Aorta (tissue), 5 donors: Measurements from ENCODE around the gene POLN. TPM values are rescaled to one million over a fixed set of nuclear protein-coding genes. Genes with fewer than 3 reads are reported as not detected.

Experiments used
- ATAC-seq: fragments of 200-7000 bp; cut with Tn5 transposase; one replicate; pipeline ENCODE4 v1.9.1; 2022; ENCODE audit warnings: moderate library complexity; ENCODE audit not compliant: low FRiP score
- DNase-seq, 2 donors: peaks; one replicate each; pipeline ENCODE4 v3.0.0-alpha.2; 2020
- H3K27ac ChIP-seq, 2 donors: one replicate each; pipeline ENCODE4 v1.5.1; 2013; ENCODE audit warnings: low read length in 2 of 2, mild to moderate bottlenecking in 2 of 2, moderate library complexity in 2 of 2, control low read depth in 1 of 2, inconsistent platforms in 1 of 2, low read depth in 1 of 2
- H3K27me3 ChIP-seq, 2 donors: one replicate each; pipeline ENCODE4 v1.6.1; 2013; ENCODE audit warnings: control low read depth in 1 of 2, low read length in 1 of 2, mild to moderate bottlenecking in 1 of 2, moderate library complexity in 1 of 2; ENCODE audit not compliant: insufficient read depth in 2 of 2, control insufficient read depth in 1 of 2
- H3K36me3 ChIP-seq, 2 donors: one replicate each; pipeline ENCODE4 v1.6.1; 2013; ENCODE audit warnings: control low read depth in 1 of 2, low read length in 1 of 2, mild to moderate bottlenecking in 1 of 2; ENCODE audit not compliant: insufficient read depth in 2 of 2, control insufficient read depth in 1 of 2
- H3K4me1 ChIP-seq, 2 donors: one replicate each; pipeline ENCODE4 v1.6.1; 2013; ENCODE audit warnings: low read length in 2 of 2, control low read depth in 1 of 2, mild to moderate bottlenecking in 1 of 2, moderate library complexity in 1 of 2; ENCODE audit not compliant: insufficient read depth in 2 of 2, control insufficient read depth in 1 of 2
- H3K4me3 ChIP-seq, 2 donors: one replicate each; pipeline ENCODE4 v1.5.1; 2013; ENCODE audit warnings: low read length in 2 of 2, control low read depth in 1 of 2, mild to moderate bottlenecking in 1 of 2
- H3K9me3 ChIP-seq: one replicate; pipeline ENCODE4 v1.6.1; 2013; ENCODE audit warnings: mild to moderate bottlenecking, low read length; ENCODE audit not compliant: control insufficient read depth
- WGBS, 2 donors: extraction: QIAGEN DNeasy Blood & Tissue Kit; methylation state at CpG; one replicate each; pipeline ENCODE4 v1.1.7; 2013; 5-methylcytosine and 5-hydroxymethylcytosine counted together
- intact Hi-C, 2 donors: fragments of 100-400 bp; cut with DNase I; formaldehyde crosslinking; loops; one replicate each; pipeline versions ENCODE4 v1.14.2 to v1.15.0; 2022
- long read RNA-seq, 2 donors: library from polyadenylated mRNA; unstranded; transcript quantifications; one replicate each; pipeline ENCODE4 v2.0.0, GENCODE V29; 2020 to 2021
- polyA plus RNA-seq, 2 donors: library from polyadenylated mRNA; stranded (reverse); fragments of 200-250 nt; gene quantifications; one replicate each; pipeline ENCODE4 v1.2.3, GENCODE V29; 2013
- total RNA-seq, 2 donors: library from RNA; stranded (reverse); fragmentation: NEBNext Ultra II Directional; extraction: Animal tissue kit (Norgen Biotek cat#: 25700); gene quantifications; one replicate each; pipeline ENCODE4 v1.2.1, GENCODE V29; 2021
- donor health status: healthy with polysubstance abuse.
- donor health status: Bipolar disorder and iron deficiency.
- donor health status: DM: no; HTN: no; CAD: no.
- donor health status: DM: no; HTN: no; CAD: no.
- donor health status: DM: yes; HTN: yes; CAD: no.

The POLN gene
- total RNA-seq = 1 to 10 TPM; 3.2 to 6.6 TPM
- polyA plus RNA-seq = 1 to 10 TPM in 1 of 2 donors, not detected in 1; 7.0 TPM
- long read RNA-seq, donor 1, partial matches to known transcripts = 0 of 2 reads
- long read RNA-seq, donor 1, other reads (novel, unspliced or antisense) = 2 of 2 reads
- long read RNA-seq, donor 2, partial matches to known transcripts = 1 of 1 reads
- long read RNA-seq, donor 2, other reads (novel, unspliced or antisense) = 0 of 1 reads

- intact Hi-C loops = loop anchor here (1.0 to 10.0 kb wide), 3 partner anchors 21 to 293 kb away; partner anchors contain the start of genes FAM193A (in 1 of the 2) and MXD4 (in 1 of the 2)
- Histone ChIP-seq H3K4me1 (peaks cover 0 to 3% of the 10 kb centered on the region in 2 donors), H3K9me3 (no peaks in the 10 kb centered on the region), H3K4me3 (peak within 1 kb of the TSS; percentile 58 to 66), H3K27ac (peak within 1 kb of the TSS in 1 of 2 donors; percentile 22), H3K27me3 (no peaks in the 10 kb centered on the region), H3K36me3 (no peaks in the 10 kb centered on the region)
- WGBS, 2 donors = 0% methylated on average over 85 to 88 of the region's 88 CpGs
- DNase-seq (peak; percentile 99 to 100), ATAC-seq (peak; percentile 99)
Measured at GRCh38 chr4:2241410-2242353, at the start of gene POLN, which contains the start of gene HAUS3. TSS of gene POLN (minus strand) at chr4:2242121. CDS start at chr4:2229231, 12,890 bp downstream. TSS of gene HAUS3 (minus strand) at chr4:2242121. CDS start at chr4:2240946, 1,175 bp downstream.

GRCh38 chr4:2290974-2291704, 49.2 kb upstream of the POLN start:
- 87% methylated on average over 24 of the region's 24 CpGs for WGBS, 2 donors
- no peaks in the 10 kb centered on the region for H3K9me3 ChIP-seq
- intact Hi-C loops = no loop called here
- H3K36me3 ChIP-seq = no peaks in the 10 kb centered on the region
- no peak overlapping the region for H3K4me3 ChIP-seq
- H3K27ac ChIP-seq = no peak overlapping the region
- no peaks in the 10 kb centered on the region for H3K27me3 ChIP-seq
- ATAC-seq (no peak), DNase-seq (peak in 1 of 2 donors; percentile 68)
- H3K4me1 ChIP-seq = no peaks in the 10 kb centered on the region

- intact Hi-C loops = no loop called here
- Histone ChIP-seq H3K4me3 (no peak overlapping the region), H3K4me1 (no peaks in the 10 kb centered on the region), H3K36me3 (no peaks in the 10 kb centered on the region), H3K27ac (no peak overlapping the region), H3K9me3 (no peaks in the 10 kb centered on the region), H3K27me3 (no peaks in the 10 kb centered on the region)
- 93% methylated on average over 9 of the region's 9 CpGs for WGBS, 2 donors
- DNase-seq (peak in 1 of 2 donors; percentile 68), ATAC-seq (no peak)
Measured at GRCh38 chr4:2290488-2290887, 48.6 kb upstream of the POLN start.

GRCh38 chr4:2289955-2290333, 48.0 kb upstream of the POLN start:
- ATAC-seq (no peak), DNase-seq (peak in 1 of 2 donors; percentile 66)
- H3K4me3 ChIP-seq = no peak overlapping the region
- H3K4me1 ChIP-seq = no peaks in the 10 kb centered on the region
- no peaks in the 10 kb centered on the region for H3K36me3 ChIP-seq
- H3K27ac ChIP-seq = no peak overlapping the region
- no peaks in the 10 kb centered on the region for H3K27me3 ChIP-seq
- intact Hi-C loops = no loop called here
- no peaks in the 10 kb centered on the region for H3K9me3 ChIP-seq
- WGBS, 2 donors = 85 to 90% methylated on average over 11 of the region's 11 CpGs

GRCh38 chr4:2289311-2289954, 47.5 kb upstream of the POLN start:
- Histone ChIP-seq H3K4me1 (no peaks in the 10 kb centered on the region), H3K27me3 (no peaks in the 10 kb centered on the region), H3K27ac (no peak overlapping the region), H3K9me3 (no peaks in the 10 kb centered on the region), H3K36me3 (no peaks in the 10 kb centered on the region), H3K4me3 (no peak overlapping the region)
- WGBS, 2 donors = 89 to 92% methylated on average over 14 of the region's 14 CpGs
- no peak for ATAC-seq
- peak in 1 of 2 donors; percentile 55 for DNase-seq
- intact Hi-C loops = no loop called here

GRCh38 chr4:2288051-2288541, 46.2 kb upstream of the POLN start:
- no peak for ATAC-seq
- H3K27me3 ChIP-seq = no peaks in the 10 kb centered on the region
- H3K36me3 ChIP-seq = no peaks in the 10 kb centered on the region
- 93 to 97% methylated on average over 7 to 10 of the region's 10 CpGs for WGBS, 2 donors
- H3K4me3 ChIP-seq = no peak overlapping the region
- peak; percentile 43 to 62 for DNase-seq
- no peak overlapping the region for H3K27ac ChIP-seq
- intact Hi-C loops = no loop called here
- no peaks in the 10 kb centered on the region for H3K9me3 ChIP-seq
- no peaks in the 10 kb centered on the region for H3K4me1 ChIP-seq

GRCh38 chr4:2287594-2287915, 45.6 kb upstream of the POLN start:
- no peak overlapping the region for H3K27ac ChIP-seq
- DNase-seq (peak in 1 of 2 donors; percentile 62), ATAC-seq (no peak)
- H3K9me3 ChIP-seq = no peaks in the 10 kb centered on the region
- no peaks in the 10 kb centered on the region for H3K27me3 ChIP-seq
- intact Hi-C loops = no loop called here
- no peaks in the 10 kb centered on the region for H3K36me3 ChIP-seq
- H3K4me1 ChIP-seq = no peaks in the 10 kb centered on the region
- WGBS, 2 donors = 85 to 90% methylated on average over 9 of the region's 9 CpGs
- H3K4me3 ChIP-seq = no peak overlapping the region
